AG04450 (cell line): ENCODE data around the gene VAC14. TPM values are rescaled to one million over a fixed set of nuclear protein-coding genes. Genes with fewer than 3 reads are reported as not detected.
A peak's percentile ranks its signal among the peaks of the same experiment; 100 is the strongest.

Experiments used
- CTCF ChIA-PET: fragments of 300-600, 350-600 bp; formaldehyde crosslinking; extraction: SDS; loops from one replicate; lab custom pipeline; 2022; ENCODE audit warnings: antibody characterized with exemption, inconsistent platforms; lab: Charles Lee
- POLR2A ChIA-PET: fragments of 350-600 bp; formaldehyde crosslinking; extraction: SDS; loops from one replicate; lab custom pipeline; 2021; ENCODE audit warnings: antibody characterized with exemption, inconsistent platforms; lab: Yijun Ruan, JAX
- DNase-seq: peaks from one replicate; pipeline ENCODE4 v3.0.0-alpha.2; 2011; ENCODE audit warnings: low read depth, low spot score
- H3K27ac ChIP-seq: one replicate; pipeline ENCODE4 v1.5.1; 2012; ENCODE audit warnings: low read depth, low read length, control low read depth
- H3K27me3 ChIP-seq: one replicate; pipeline ENCODE4 v1.6.0; 2012; ENCODE audit warnings: low read length; ENCODE audit not compliant: control insufficient read depth, insufficient read depth
- H3K4me3 ChIP-seq: 2 replicates; pipeline ENCODE4 v1.5.1; 2011; ENCODE audit warnings: mild to moderate bottlenecking, low read depth, low read length, control low read depth
- H3K9me3 ChIP-seq: 2 replicates; pipeline ENCODE4 v1.5.1; 2012; ENCODE audit warnings: low read length; ENCODE audit not compliant: control insufficient read depth, insufficient read depth
- polyA plus RNA-seq: library from polyadenylated mRNA; depleted of rRNA; stranded (reverse); fragments of >200 nt; gene quantifications from 2 replicates; pipeline ENCODE4 v1.2.3, GENCODE V29; 2011
- TF ChIP-seq, protein P1 (sequence below): IDR thresholded peaks from 2 replicates; pipeline ENCODE4 v1.5.1; 2011; ENCODE audit warnings: low read depth, low read length, control low read depth, inconsistent platforms

VAC14 gene
- polyA plus RNA-seq, 1 experiment: 30.2 TPM

DNA sequence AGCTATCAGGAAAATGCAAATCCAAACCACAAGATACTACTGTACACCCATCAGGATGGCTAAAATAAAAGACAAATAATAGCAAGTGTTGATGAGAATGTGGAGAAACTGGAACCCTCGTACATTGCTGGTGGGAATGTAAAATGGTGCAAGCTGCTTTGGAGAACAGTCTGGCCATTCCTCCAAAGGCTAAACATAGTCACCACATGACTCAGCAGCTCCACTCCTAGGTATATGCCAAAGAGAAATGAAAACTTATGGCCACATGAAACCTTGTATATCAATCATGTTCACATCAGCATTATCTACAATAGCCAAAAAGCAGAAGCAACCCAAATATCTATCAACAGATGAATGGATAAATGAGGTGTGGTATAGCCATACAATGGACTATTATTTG is 28.5 kb downstream of the VAC14 start:
- H3K9me3 ChIP-seq: no peaks in the 10 kb centered on the region
- no peak overlapping the region for H3K4me3 ChIP-seq
- no peaks in the 10 kb centered on the region for H3K27me3 ChIP-seq
- DNase-seq: no peak
- H3K27ac ChIP-seq: no peak overlapping the region
- POLR2A ChIA-PET: no interaction called here
- TF ChIP-seq, protein P1, sequence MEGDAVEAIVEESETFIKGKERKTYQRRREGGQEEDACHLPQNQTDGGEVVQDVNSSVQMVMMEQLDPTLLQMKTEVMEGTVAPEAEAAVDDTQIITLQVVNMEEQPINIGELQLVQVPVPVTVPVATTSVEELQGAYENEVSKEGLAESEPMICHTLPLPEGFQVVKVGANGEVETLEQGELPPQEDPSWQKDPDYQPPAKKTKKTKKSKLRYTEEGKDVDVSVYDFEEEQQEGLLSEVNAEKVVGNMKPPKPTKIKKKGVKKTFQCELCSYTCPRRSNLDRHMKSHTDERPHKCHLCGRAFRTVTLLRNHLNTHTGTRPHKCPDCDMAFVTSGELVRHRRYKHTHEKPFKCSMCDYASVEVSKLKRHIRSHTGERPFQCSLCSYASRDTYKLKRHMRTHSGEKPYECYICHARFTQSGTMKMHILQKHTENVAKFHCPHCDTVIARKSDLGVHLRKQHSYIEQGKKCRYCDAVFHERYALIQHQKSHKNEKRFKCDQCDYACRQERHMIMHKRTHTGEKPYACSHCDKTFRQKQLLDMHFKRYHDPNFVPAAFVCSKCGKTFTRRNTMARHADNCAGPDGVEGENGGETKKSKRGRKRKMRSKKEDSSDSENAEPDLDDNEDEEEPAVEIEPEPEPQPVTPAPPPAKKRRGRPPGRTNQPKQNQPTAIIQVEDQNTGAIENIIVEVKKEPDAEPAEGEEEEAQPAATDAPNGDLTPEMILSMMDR: no peak
- CTCF ChIA-PET: interaction anchor here (0.9 to 4.1 kb wide), 15 partner anchors 8 to 246 kb away, joined by 3 to 68 read pairs (median 13); partner anchors contain the start of gene MTSS2

DNA sequence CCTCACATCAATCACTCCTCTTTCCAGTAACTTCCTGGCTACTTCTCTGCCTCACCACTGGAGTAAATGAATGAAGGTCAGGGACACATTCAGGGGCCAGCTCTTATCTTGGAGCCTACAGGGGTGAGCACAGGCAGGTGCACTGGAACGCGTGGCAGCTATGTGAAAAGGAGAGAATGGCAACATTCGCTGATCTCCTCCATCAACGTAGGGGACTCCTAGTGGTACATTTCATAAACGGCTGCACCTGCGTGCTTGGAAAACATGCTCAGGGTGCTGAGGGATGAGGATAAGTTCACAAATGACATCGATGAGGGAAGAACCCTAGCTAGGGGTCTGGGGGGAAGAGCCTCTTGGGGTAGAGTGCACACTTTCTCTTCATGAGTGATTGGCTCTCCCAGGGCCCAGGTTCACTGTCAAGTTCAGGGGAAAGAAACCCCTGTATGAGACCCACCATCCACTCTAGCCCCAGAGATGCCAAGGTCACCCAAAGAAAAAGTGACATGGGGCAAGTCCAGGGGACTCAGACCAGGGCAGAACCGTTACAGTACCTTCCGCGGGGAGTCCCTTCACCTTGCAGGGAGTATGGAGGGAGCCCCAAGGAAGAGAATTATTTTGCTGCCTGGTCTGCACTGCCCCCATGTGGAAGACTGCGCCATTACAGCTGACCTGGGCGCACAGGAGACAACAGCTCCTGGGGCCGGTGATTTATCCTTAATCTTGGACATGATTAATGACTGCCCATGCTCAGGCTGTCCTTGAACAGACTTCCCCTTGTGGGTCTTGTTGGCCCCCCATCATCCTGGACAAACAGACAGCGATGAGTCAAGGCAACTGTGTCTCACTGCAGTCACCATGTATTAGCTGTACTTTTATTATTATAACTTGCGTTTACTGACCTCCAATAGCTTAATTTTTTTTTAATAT is 30.1 kb downstream of the VAC14 start:
- DNase-seq: no peak
- TF ChIP-seq, protein P1: peak; percentile 97
- Histone ChIP-seq H3K27ac (no peak overlapping the region), H3K27me3 (no peaks in the 10 kb centered on the region), H3K9me3 (no peaks in the 10 kb centered on the region), H3K4me3 (no peak overlapping the region)
- CTCF ChIA-PET: interaction anchor here (0.7 to 4.1 kb wide), 42 partner anchors 9 to 332 kb away, joined by 3 to 68 read pairs (median 5); partner anchors contain the start of genes MTSS2, ST3GAL2 and VAC14
- POLR2A ChIA-PET: interaction anchor here (0.7 to 2.0 kb wide), 5 partner anchors 10 to 511 kb away, joined by 3 to 8 read pairs (median 3); no protein-coding TSS in a partner anchor

DNA sequence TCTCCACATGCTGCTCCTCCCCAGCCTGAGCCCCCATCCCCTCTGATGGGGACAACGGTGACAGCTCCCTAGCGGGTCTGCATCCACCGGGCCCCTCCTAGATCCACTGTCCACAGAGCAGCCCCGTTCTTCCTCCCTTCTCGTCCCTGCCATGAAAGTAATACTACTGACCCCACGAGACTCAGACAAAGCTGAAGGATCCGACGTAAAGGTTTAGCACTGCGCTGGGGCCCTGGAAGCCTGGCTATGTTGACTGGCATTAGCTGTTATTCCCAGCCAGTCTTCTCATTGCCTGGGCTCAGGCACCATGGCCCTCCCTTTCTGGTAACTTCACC is 30.7 kb downstream of the VAC14 start:
- H3K27ac ChIP-seq: no peak overlapping the region
- no peaks in the 10 kb centered on the region for H3K27me3 ChIP-seq
- H3K4me3 ChIP-seq: no peak overlapping the region
- DNase-seq: no peak
- POLR2A ChIA-PET: interaction anchor here (2.0 kb wide), 1 partner anchor 10 kb away, joined by 8 read pairs; no protein-coding TSS in a partner anchor
- CTCF ChIA-PET: interaction anchor here (0.5 to 4.1 kb wide), 28 partner anchors 9 to 332 kb away, joined by 3 to 68 read pairs (median 7); partner anchors contain the start of genes MTSS2 and ST3GAL2
- TF ChIP-seq, protein P1: no peak
- H3K9me3 ChIP-seq: no peaks in the 10 kb centered on the region

DNA sequence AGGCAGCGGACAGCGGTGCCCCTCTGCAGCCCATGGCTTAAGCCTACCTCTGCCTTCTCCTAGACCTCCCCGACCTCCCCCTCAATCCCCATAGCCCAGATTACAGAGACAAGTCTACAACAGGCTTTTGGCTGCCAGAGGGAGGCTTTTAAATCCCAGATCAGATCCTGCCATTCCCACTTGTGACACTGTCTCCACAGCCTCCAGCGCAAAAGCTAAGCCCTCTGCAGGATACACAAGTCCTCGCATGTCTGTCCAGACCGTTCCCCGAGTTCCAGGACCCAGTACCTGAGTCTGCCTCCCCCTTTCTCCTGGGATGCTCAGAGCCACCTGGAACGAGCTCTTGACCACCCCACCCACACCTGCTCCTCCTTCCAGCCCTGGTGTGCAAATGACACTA is 31.2 kb downstream of the VAC14 start:
- DNase-seq: no peak
- no peaks in the 10 kb centered on the region for H3K9me3 ChIP-seq
- CTCF ChIA-PET: interaction anchor here (0.5 to 4.1 kb wide), 20 partner anchors 10 to 278 kb away, joined by 3 to 68 read pairs (median 11); partner anchors contain the start of gene MTSS2
- no peak overlapping the region for H3K4me3 ChIP-seq
- no peak overlapping the region for H3K27ac ChIP-seq
- H3K27me3 ChIP-seq: no peaks in the 10 kb centered on the region
- POLR2A ChIA-PET: interaction anchor here (2.0 kb wide), 1 partner anchor 9 kb away, joined by 8 read pairs; no protein-coding TSS in a partner anchor
- TF ChIP-seq, protein P1: no peak

DNA sequence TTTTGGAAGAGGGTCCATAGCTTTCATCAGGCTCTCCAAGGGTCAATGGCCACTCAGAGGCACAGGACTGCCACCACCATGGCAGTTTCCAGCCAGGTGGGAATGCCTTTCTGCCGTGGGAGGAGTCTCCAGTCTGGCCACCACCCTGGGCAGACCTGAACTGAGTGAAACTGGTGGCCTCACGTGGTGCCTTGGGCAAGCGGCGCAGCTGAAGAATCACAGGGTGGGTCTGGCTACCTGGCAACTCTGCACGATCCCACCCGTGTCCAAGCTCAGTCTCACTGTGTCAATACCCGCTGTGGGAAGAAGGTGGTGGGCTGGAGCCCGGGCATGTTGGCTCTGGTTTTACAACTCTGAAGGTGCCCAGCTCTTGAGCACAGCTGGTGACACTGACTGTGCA is 31.8 kb downstream of the VAC14 start:
- POLR2A ChIA-PET: interaction anchor here (0.6 kb wide), 1 partner anchor 18 kb away, joined by 3 read pairs; no protein-coding TSS in a partner anchor
- no peaks in the 10 kb centered on the region for H3K9me3 ChIP-seq
- TF ChIP-seq, protein P1: no peak
- no peak overlapping the region for H3K27ac ChIP-seq
- CTCF ChIA-PET: interaction anchor here (0.8 to 4.1 kb wide), 6 partner anchors 10 to 115 kb away, joined by 3 to 68 read pairs (median 15); no protein-coding TSS in a partner anchor
- H3K27me3 ChIP-seq: no peaks in the 10 kb centered on the region
- no peak overlapping the region for H3K4me3 ChIP-seq
- no peak for DNase-seq
